Measurements from ENCODE around the gene HOXB9. TPM values are rescaled to one million over a fixed set of nuclear protein-coding genes. Genes with fewer than 3 reads are reported as not detected.
A peak's percentile ranks its signal among the peaks of the same experiment; 100 is the strongest.

HOXB9 gene
- total and polyA plus RNA-seq, 2 of the 13 experiments (the other 11 are each of a cell fraction or from before 2014, with no cell fraction given): not detected

DNA sequence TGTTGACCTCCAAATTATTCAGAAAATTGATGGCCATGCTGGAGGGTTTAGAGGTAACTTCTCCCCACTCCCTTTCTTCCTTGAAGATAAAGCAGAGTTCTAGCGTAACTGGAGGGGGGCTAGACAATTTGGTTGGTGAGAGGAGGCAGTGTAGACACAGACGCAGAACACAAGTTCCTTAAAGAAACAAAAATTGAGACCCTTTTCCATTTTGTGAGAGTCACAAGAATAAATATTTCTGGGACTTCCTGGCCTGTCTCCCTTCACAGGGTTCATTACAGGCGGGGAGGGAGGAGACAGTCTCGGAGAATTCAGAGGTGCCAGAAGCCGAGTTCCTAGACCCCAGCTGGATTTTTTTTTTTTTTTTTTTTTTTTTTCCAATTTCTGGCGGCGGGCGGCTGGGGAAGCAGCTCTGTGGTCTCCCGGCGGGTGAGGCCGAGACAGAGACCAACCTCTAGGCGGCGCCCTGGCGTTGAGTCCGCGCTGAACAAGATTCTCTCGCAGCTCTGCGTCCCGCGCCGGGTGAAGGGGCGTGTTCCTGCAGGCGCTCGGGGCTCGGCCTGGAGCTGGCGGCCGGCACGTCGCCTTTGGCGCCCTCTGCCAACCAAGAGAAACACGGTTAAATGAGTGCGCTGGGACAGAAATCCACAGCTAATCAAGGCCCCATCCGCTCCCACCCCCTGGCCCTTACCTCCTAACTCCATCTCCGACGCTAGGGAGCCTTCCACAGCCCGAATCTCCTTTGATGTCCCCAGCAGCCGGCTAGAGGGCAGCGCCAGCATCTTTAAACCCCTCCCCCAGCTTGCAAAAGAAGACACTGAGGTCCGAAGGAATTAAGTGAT, 10.2 kb upstream of the HOXB9 start (continued):
- TF ChIP-seq BCL6 (CRISPR knock-in tag; IDR thresholded peaks at IDR 0.05) (0 out of 2 replicates have a peak, but pooled peaks have one; percentile 22), ZFP36L2 (CRISPR knock-in tag; IDR thresholded peaks at IDR 0.05) (no peak), TEAD3 (CRISPR knock-in tag; optimal IDR thresholded peaks at IDR 0.05; ENCODE audit: borderline replicate concordance) (peak; percentile 59), ZBTB20 (CRISPR knock-in tag; IDR thresholded peaks at IDR 0.05; ENCODE audit: borderline replicate concordance, low read depth) (0 out of 2 replicates have a peak, but pooled peaks have one; percentile 38), NR2C2 (CRISPR knock-in tag; IDR thresholded peaks at IDR 0.05; ENCODE audit: borderline replicate concordance) (no peak), ZSCAN21 (CRISPR knock-in tag; IDR thresholded peaks at IDR 0.05; ENCODE audit: borderline replicate concordance) (no peak), SCMH1 (CRISPR knock-in tag; IDR thresholded peaks at IDR 0.05; ENCODE audit: borderline replicate concordance) (no peak), ZNF263 (CRISPR knock-in tag; IDR thresholded peaks at IDR 0.05) (peak; percentile 53; the same call in 1 of the 2 replicates), MIXL1 (CRISPR knock-in tag; IDR thresholded peaks at IDR 0.05) (0 out of 2 replicates have a peak, but pooled peaks have one; percentile 12), ZNF773 (CRISPR knock-in tag; IDR thresholded peaks at IDR 0.05; ENCODE audit: borderline replicate concordance) (0 out of 2 replicates have a peak, but pooled peaks have one; percentile 50), ZNF672 (CRISPR knock-in tag; IDR thresholded peaks at IDR 0.05) (no peak), HNRNPK (IDR thresholded peaks at IDR 0.05; ENCODE audit: low read depth, low read length, poor library complexity, severe bottlenecking) (no peak), ZNF350 (CRISPR knock-in tag; IDR thresholded peaks at IDR 0.05; ENCODE audit: borderline replicate concordance, low read depth) (peak; percentile 35; the same call in 1 of the 2 replicates), STAT5B (CRISPR knock-in tag; IDR thresholded peaks at IDR 0.05) (no peak), ZNF629 (CRISPR knock-in tag; conservative IDR thresholded peaks at IDR 0.05) (peak; percentile 51), POLR2A (IDR thresholded peaks at IDR 0.05; ENCODE audit: insufficient read depth in 1 of 2, low read depth in 2 of 2, low read length in 2 of 2) (no peak), KDM1A (CRISPR knock-in tag; IDR thresholded peaks at IDR 0.05) (no peak), ZNF543 (CRISPR knock-in tag; IDR thresholded peaks at IDR 0.05) (no peak)
- TF ChIP-seq, protein P1, sequence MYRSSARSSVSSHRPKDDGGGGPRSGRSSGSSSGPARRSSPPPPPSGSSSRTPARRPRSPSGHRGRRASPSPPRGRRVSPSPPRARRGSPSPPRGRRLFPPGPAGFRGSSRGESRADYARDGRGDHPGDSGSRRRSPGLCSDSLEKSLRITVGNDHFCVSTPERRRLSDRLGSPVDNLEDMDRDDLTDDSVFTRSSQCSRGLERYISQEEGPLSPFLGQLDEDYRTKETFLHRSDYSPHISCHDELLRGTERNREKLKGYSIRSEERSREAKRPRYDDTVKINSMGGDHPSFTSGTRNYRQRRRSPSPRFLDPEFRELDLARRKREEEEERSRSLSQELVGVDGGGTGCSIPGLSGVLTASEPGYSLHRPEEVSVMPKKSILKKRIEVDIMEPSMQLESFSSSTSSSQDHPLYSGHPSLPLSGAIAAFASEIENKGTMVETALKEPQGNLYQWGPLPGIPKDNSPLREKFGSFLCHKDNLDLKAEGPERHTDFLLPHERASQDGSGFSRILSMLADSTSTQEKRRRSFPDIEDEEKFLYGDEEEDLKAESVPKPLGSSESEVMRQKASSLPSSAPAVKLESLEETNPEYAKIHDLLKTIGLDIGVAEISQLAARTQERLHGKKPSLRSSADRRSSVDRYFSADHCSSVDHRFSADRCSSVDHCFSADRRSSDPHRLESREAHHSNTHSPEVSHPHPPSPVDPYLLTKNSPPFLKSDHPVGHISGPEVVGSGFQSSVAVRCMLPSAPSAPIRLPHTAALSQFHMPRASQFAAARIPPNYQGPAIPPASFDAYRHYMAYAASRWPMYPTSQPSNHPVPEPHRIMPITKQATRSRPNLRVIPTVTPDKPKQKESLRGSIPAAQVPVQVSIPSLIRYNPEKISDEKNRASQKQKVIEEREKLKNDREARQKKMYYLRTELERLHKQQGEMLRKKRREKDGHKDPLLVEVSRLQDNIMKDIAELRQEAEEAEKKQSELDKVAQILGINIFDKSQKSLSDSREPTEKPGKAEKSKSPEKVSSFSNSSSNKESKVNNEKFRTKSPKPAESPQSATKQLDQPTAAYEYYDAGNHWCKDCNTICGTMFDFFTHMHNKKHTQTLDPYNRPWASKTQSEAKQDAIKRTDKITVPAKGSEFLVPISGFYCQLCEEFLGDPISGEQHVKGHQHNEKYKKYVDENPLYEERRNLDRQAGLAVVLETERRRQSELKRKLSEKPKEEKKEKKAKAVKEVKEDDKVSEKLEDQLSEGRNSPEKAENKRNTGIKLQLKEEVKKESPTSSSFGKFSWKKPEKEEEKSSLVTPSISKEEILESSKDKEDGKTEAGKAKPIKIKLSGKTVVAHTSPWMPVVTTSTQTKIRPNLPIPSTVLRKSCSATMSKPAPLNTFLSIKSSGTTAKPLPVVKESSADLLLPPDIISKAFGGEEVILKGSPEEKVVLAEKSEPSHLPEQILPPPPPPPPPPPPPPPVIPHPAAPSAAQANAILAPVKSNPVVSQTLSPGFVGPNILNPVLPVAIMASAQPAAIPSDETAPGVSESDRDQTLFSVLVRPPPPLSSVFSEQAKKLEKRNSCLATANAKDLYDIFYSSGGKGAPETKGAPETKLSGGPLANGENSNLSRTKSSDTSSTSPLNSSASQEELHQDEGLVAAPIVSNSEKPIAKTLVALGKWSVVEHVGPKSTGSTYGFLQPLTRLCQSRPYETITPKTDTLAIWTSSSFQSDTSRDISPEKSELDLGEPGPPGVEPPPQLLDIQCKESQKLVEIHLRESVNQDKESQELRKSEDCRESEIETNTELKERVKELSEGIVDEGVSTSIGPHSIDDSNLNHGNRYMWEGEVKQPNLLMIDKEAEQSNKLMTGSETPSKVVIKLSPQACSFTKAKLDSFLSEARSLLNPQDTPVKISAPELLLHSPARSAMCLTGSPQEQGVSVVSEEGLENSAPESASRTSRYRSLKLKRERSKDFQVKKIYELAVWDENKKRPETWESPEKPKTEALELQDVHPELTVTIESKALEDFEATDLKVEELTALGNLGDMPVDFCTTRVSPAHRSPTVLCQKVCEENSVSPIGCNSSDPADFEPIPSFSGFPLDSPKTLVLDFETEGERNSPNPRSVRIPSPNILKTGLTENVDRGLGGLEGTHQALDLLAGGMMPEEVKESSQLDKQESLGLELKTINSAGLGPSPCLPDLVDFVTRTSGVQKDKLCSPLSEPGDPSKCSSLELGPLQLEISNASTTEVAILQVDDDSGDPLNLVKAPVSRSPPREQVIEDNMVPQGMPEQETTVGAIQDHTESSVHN (CRISPR knock-in tag; IDR thresholded peaks at IDR 0.05): 0 out of 2 replicates have a peak, but pooled peaks have one; percentile 18
- TF ChIP-seq, protein P2, sequence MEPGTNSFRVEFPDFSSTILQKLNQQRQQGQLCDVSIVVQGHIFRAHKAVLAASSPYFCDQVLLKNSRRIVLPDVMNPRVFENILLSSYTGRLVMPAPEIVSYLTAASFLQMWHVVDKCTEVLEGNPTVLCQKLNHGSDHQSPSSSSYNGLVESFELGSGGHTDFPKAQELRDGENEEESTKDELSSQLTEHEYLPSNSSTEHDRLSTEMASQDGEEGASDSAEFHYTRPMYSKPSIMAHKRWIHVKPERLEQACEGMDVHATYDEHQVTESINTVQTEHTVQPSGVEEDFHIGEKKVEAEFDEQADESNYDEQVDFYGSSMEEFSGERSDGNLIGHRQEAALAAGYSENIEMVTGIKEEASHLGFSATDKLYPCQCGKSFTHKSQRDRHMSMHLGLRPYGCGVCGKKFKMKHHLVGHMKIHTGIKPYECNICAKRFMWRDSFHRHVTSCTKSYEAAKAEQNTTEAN (CRISPR knock-in tag; conservative IDR thresholded peaks at IDR 0.05): peak; percentile 75; the same call in 1 of the 2 replicates

Measured in HepG2 (cell line).